Liver (tissue), 9 donors: ENCODE results near the gene MAPK11. TPM values are rescaled to one million over a fixed set of nuclear protein-coding genes. Genes with fewer than 3 reads are reported as not detected.

Experiments used
- DNase-seq: peaks from one replicate; pipeline ENCODE4 v3.0.0-alpha.2; 2017; ENCODE audit warnings: low spot score
- H3K27ac ChIP-seq, 2 donors: one replicate each; pipeline ENCODE4 v1.7.0; 2013; ENCODE audit warnings: inconsistent platforms in 2 of 2, low read length in 2 of 2, control low read depth in 1 of 2, low read depth in 1 of 2, mild to moderate bottlenecking in 1 of 2
- H3K27me3 ChIP-seq, 4 donors: one replicate each; pipeline versions ENCODE4 v1.6.1 to v1.7.0; 2013; ENCODE audit warnings: low read length in 3 of 4, inconsistent platforms in 1 of 4, mild to moderate bottlenecking in 1 of 4, moderate library complexity in 1 of 4; ENCODE audit not compliant: control insufficient read depth in 4 of 4, insufficient read depth in 4 of 4
- H3K36me3 ChIP-seq, 4 donors: one replicate each; pipeline versions ENCODE4 v1.6.1 to v1.7.0; 2013; ENCODE audit warnings: low read length in 3 of 4, mild to moderate bottlenecking in 3 of 4, low read depth in 1 of 4, moderate library complexity in 1 of 4; ENCODE audit not compliant: control insufficient read depth in 4 of 4, insufficient read depth in 3 of 4
- H3K4me1 ChIP-seq, 4 donors: one replicate each; pipeline versions ENCODE4 v1.6.1 to v1.7.0; 2013; ENCODE audit warnings: low read length in 3 of 4, mild to moderate bottlenecking in 3 of 4, moderate library complexity in 1 of 4; ENCODE audit not compliant: control insufficient read depth in 4 of 4, insufficient read depth in 4 of 4
- H3K4me3 ChIP-seq, 3 donors: one replicate each; pipeline versions ENCODE4 v1.6.1 to v1.7.0; 2013; ENCODE audit warnings: low read length in 3 of 3, control low read depth in 1 of 3, low read depth in 1 of 3, mild to moderate bottlenecking in 1 of 3
- H3K9ac ChIP-seq, 2 donors: one replicate each; pipeline ENCODE4 v1.7.0; 2013; ENCODE audit warnings: low read length in 2 of 2, mild to moderate bottlenecking in 2 of 2, moderate library complexity in 2 of 2, control low read depth in 1 of 2, low read depth in 1 of 2
- H3K9me3 ChIP-seq, 4 donors: one replicate each; pipeline versions ENCODE4 v1.6.1 to v1.7.0; 2013; ENCODE audit warnings: low read length in 3 of 4; ENCODE audit not compliant: control insufficient read depth in 4 of 4
- CTCF ChIP-seq: fragments of 150-350 bp; IDR thresholded peaks from 2 replicates; pipeline ENCODE4 v1.5.1; 2017; ENCODE audit warnings: improper control_type of control experiment, low read depth, low read length; ENCODE audit not compliant: missing input control
- EGR1 ChIP-seq, 2 donors: IDR thresholded peaks; 2 replicates each; pipeline ENCODE4 v1.6.1; 2016 to 2018; ENCODE audit warnings: antibody characterized with exemption in 2 of 2, low read depth in 2 of 2
- GABPA ChIP-seq, 2 donors: IDR thresholded peaks in 1 of 2; conservative IDR thresholded peaks in 1 of 2; 2 replicates each; pipeline ENCODE4 v1.6.1; 2016; ENCODE audit warnings: antibody characterized with exemption in 2 of 2, mild to moderate bottlenecking in 1 of 2, moderate library complexity in 1 of 2
- HNF4A ChIP-seq, 2 donors: conservative IDR thresholded peaks; 2 replicates each; pipeline ENCODE4 v1.6.1; 2016; ENCODE audit warnings: antibody characterized with exemption in 2 of 2, mild to moderate bottlenecking in 2 of 2
- SP1 ChIP-seq: IDR thresholded peaks from 2 replicates; pipeline ENCODE4 v1.6.1; 2018; ENCODE audit warnings: antibody characterized with exemption, mild to moderate bottlenecking
- WGBS: extraction: QIAGEN DNeasy Blood & Tissue Kit; methylation state at CpG from one replicate; pipeline ENCODE4 v1.1.7; 2013; 5-methylcytosine and 5-hydroxymethylcytosine counted together
- polyA plus RNA-seq, 2 donors: library from polyadenylated mRNA; stranded (reverse) in 1 of 2; unstranded in 1 of 2; fragments of 200-250 nt in 1 of 2; fragments of >200 nt in 1 of 2; fragmentation: Nextera tagmentation in 1 of 2; extraction: Ambion mirVana in 1 of 2; gene quantifications; one replicate each; pipeline versions ENCODE4 v1.2.1 to v1.2.3, GENCODE V29; 2013 to 2015
- total RNA-seq, 2 donors: library from RNA; depleted of rRNA; stranded (reverse); fragments of >200 nt; gene quantifications; one replicate each; pipeline ENCODE4 v1.2.3, GENCODE V29; 2014
- donor health status: healthy.
- donor health status: healthy.
- donor health status: healthy.
- donor health status: healthy.
- donor health status: healthy.

The MAPK11 gene
- total and polyA plus RNA-seq, 4 donors: 0.65 to 2.0 (median 1.0) TPM

- Histone ChIP-seq H3K27ac (no peak overlapping the region), H3K36me3 (peaks cover 33 to 78% (median 41%) of the 10 kb centered on the region in 4 donors), H3K27me3 (no peaks in the 10 kb centered on the region), H3K4me1 (peaks cover 4 to 15% (median 7%) of the 10 kb centered on the region in 4 donors), H3K4me3 (no peak overlapping the region), H3K9me3 (no peaks in the 10 kb centered on the region), H3K9ac (no peak overlapping the region)
- WGBS: 98% methylated on average over 45 of the region's 45 CpGs
- no peak for DNase-seq
- TF ChIP-seq EGR1 (IDR thresholded peaks at IDR 0.05; ENCODE audit: low read depth in 2 of 2): no peak
Observed at GRCh38 chr22:50220603-50221409, 49.4 kb downstream of the MAPK11 start.

GRCh38 chr22:50219800-50220602 is 50.2 kb downstream of the MAPK11 start:
- TF ChIP-seq SP1 (no peak), CTCF (no peak)
- Histone ChIP-seq H3K4me1 (peaks cover 4 to 15% (median 7%) of the 10 kb centered on the region in 4 donors), H3K27ac (no peak overlapping the region), H3K9ac (no peak overlapping the region), H3K36me3 (peaks cover 38 to 76% (median 44%) of the 10 kb centered on the region in 4 donors), H3K9me3 (no peaks in the 10 kb centered on the region), H3K4me3 (no peak overlapping the region), H3K27me3 (no peaks in the 10 kb centered on the region)
- DNase-seq: no peak
- WGBS: 87% methylated on average over 25 of the region's 25 CpGs

GRCh38 chr22:50218996-50219727 is 51.0 kb downstream of the MAPK11 start:
- no peak overlapping the region for H3K27ac ChIP-seq
- DNase-seq: peak; percentile 72

More at GRCh38 chr22:50218996-50219727, 51.0 kb downstream of the MAPK11 start:
- H3K9me3 ChIP-seq: no peaks in the 10 kb centered on the region
- no peak overlapping the region for H3K9ac ChIP-seq
- H3K36me3 ChIP-seq: peaks cover 34 to 77% (median 45%) of the 10 kb centered on the region in 4 donors
- 65% methylated on average over 42 of the region's 42 CpGs for WGBS
- peaks cover 4 to 15% (median 7%) of the 10 kb centered on the region in 4 donors for H3K4me1 ChIP-seq
- no peaks in the 10 kb centered on the region for H3K27me3 ChIP-seq
- TF ChIP-seq SP1 (peak; percentile 48), GABPA (IDR thresholded peaks at IDR 0.05 in 1 of 2, conservative IDR thresholded peaks at IDR 0.05 in 1 of 2) (no peak), HNF4A (conservative IDR thresholded peaks at IDR 0.05) (peak; percentile 10 to 55)
- H3K4me3 ChIP-seq: no peak overlapping the region
